Panc1 (cell line): ENCODE measurements around the gene CHCHD3.

Experiments used
- CTCF ChIP-seq: fragments of 450-650 bp; IDR thresholded peaks from 2 replicates; pipeline ENCODE4 v1.5.1; 2017; ENCODE audit warnings: mild to moderate bottlenecking
- POLR2AphosphoS5 ChIP-seq: IDR thresholded peaks from 2 replicates; pipeline ENCODE4 v1.6.1; 2012; ENCODE audit warnings: mild to moderate bottlenecking, low read depth, low read length, moderate library complexity
- SIN3A ChIP-seq: IDR thresholded peaks from 2 replicates; pipeline ENCODE4 v1.6.1; 2012; ENCODE audit warnings: low read depth, mild to moderate bottlenecking, low read length, moderate library complexity, borderline replicate concordance; ENCODE audit not compliant: insufficient read depth
- TCF7L2 ChIP-seq: IDR thresholded peaks from 2 replicates; pipeline ENCODE4 v1.6.1; 2011; ENCODE audit warnings: mild to moderate bottlenecking, low read depth, low read length, inconsistent platforms
- TF ChIP-seq, protein P1 (sequence below), 2 experiments: IDR thresholded peaks; 2 replicates each; pipeline ENCODE4 v1.6.1; 2011 to 2012; ENCODE audit warnings: low read depth in 2 of 2, control low read depth in 1 of 2, low read length in 1 of 2, mild to moderate bottlenecking in 1 of 2, moderate library complexity in 1 of 2; ENCODE audit not compliant: insufficient read depth in 1 of 2

DNA sequence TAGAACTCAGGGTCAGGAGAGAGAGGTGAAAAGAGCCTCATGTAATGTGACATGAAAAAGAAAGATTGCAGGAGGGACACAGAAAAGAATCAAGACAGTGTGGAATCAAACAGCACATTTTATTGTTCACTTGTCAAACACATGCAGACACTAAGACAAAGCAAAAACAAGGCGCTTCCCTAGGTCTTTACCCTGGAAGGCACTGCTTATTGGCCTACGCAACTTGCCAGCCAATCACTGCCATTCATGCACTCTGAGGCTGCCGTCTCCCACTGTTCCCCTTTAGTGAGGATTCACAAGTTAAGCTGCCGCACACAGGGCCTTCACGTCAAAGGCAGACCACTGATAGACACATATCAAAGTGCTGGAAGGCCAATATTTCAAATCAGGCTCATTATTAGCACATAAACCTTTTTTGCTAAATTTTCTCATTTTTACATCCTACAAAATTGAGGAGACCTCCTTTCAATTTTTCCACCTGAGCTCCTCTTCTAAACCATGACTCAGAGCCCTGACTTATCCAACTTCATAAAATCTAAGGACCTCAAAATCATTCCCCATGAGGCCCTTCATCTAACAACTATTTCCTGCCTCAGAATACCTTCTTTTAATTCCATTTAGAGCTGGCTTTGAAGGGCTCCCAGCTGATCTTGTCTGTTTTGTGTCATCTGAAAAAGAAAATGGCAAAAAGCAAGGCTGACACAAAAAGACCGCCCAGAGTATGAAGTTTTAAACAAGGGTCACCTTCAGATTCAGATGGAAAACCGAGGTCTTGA is 149.4 kb downstream of the CHCHD3 start:
- TF ChIP-seq SIN3A: no peak
- TF ChIP-seq CTCF: no peak
- TF ChIP-seq, protein P1, sequence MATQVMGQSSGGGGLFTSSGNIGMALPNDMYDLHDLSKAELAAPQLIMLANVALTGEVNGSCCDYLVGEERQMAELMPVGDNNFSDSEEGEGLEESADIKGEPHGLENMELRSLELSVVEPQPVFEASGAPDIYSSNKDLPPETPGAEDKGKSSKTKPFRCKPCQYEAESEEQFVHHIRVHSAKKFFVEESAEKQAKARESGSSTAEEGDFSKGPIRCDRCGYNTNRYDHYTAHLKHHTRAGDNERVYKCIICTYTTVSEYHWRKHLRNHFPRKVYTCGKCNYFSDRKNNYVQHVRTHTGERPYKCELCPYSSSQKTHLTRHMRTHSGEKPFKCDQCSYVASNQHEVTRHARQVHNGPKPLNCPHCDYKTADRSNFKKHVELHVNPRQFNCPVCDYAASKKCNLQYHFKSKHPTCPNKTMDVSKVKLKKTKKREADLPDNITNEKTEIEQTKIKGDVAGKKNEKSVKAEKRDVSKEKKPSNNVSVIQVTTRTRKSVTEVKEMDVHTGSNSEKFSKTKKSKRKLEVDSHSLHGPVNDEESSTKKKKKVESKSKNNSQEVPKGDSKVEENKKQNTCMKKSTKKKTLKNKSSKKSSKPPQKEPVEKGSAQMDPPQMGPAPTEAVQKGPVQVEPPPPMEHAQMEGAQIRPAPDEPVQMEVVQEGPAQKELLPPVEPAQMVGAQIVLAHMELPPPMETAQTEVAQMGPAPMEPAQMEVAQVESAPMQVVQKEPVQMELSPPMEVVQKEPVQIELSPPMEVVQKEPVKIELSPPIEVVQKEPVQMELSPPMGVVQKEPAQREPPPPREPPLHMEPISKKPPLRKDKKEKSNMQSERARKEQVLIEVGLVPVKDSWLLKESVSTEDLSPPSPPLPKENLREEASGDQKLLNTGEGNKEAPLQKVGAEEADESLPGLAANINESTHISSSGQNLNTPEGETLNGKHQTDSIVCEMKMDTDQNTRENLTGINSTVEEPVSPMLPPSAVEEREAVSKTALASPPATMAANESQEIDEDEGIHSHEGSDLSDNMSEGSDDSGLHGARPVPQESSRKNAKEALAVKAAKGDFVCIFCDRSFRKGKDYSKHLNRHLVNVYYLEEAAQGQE (IDR thresholded peaks at IDR 0.05; ENCODE audit: insufficient read depth in 1 of 2, low read depth in 2 of 2, low read length in 1 of 2): no peak
- TF ChIP-seq POLR2AphosphoS5: no peak
- no peak for TF ChIP-seq TCF7L2
